Muscle of leg (tissue), 11 donors: ENCODE measurements around the gene RNASE4. TPM values are rescaled to one million over a fixed set of nuclear protein-coding genes. Genes with fewer than 3 reads are reported as not detected.
"Not testable (repeated sequence)": the region's sequence is repeated elsewhere in the genome, so short reads cannot be mapped to it uniquely, and the experiment has no call there.

Source experiments
- DNase-seq: peaks from one replicate; pipeline ENCODE4 v3.0.0; 2013
- H3K27ac ChIP-seq: one replicate; pipeline ENCODE4 v1.5.1; 2013; ENCODE audit warnings: mild to moderate bottlenecking, low read length, control low read depth
- H3K27me3 ChIP-seq: one replicate; pipeline ENCODE4 v1.6.1; 2013; ENCODE audit warnings: low read length; ENCODE audit not compliant: control insufficient read depth, insufficient read depth
- H3K36me3 ChIP-seq: one replicate; pipeline ENCODE4 v1.6.1; 2013; ENCODE audit warnings: low read length; ENCODE audit not compliant: control insufficient read depth, insufficient read depth
- H3K4me1 ChIP-seq: one replicate; pipeline ENCODE4 v1.6.1; 2013; ENCODE audit warnings: low read length; ENCODE audit not compliant: control insufficient read depth, insufficient read depth
- H3K4me3 ChIP-seq: one replicate; pipeline ENCODE4 v1.5.1; 2013; ENCODE audit warnings: low read length, control low read depth
- H3K9me3 ChIP-seq: replicated peaks from 2 replicates; pipeline ENCODE4 v1.6.1; 2013; ENCODE audit warnings: low read depth, low read length; ENCODE audit not compliant: control insufficient read depth
- WGBS: methylation state at CpG from one replicate; pipeline ENCODE4 v1.1.5; 2013; ENCODE audit warnings: missing lambda C conversion rate; ENCODE audit not compliant: insufficient coverage; 5-methylcytosine and 5-hydroxymethylcytosine counted together
- polyA plus RNA-seq, 8 donors: library from polyadenylated mRNA; unstranded; fragments of 120-200 nt; gene quantifications; one replicate each; pipeline versions ENCODE4 v1.2.1 to v1.2.3, GENCODE V29; 2013; ENCODE audit warnings: inconsistent platforms in 1 of 8, low replicate concordance in 1 of 8; ENCODE audit not compliant: insufficient read length in 8 of 8, insufficient read depth in 1 of 8
- total RNA-seq: library from RNA; stranded (reverse); fragments of 120-200 nt; gene quantifications from one replicate; pipeline ENCODE4 v1.2.4, GENCODE V29; 2013

RNASE4 gene
- total and polyA plus RNA-seq, 9 donors = 2.4 to 18.4 (median 5.5) TPM

GRCh38 chr14:20714593-20715250 lies 30.4 kb downstream of the RNASE4 start:
- Histone ChIP-seq H3K9me3 (no peaks in the 10 kb centered on the region), H3K27me3 (peaks cover 2% of the 10 kb centered on the region), H3K27ac (peak overlapping the region; percentile 35), H3K4me3 (no peak overlapping the region), H3K36me3 (no peaks in the 10 kb centered on the region), H3K4me1 (peaks cover 3% of the 10 kb centered on the region)
- DNase-seq = peak; percentile 10
- WGBS = 9% methylated on average over 1 of the region's 4 CpGs

GRCh38 chr14:20719777-20720176 lies 35.4 kb downstream of the RNASE4 start:
- DNase-seq = no peak
- H3K9me3 ChIP-seq = no peaks in the 10 kb centered on the region
- 83% methylated on average over 2 of the region's 4 CpGs for WGBS
- H3K4me3 ChIP-seq = no peak overlapping the region
- peaks cover 15% of the 10 kb centered on the region for H3K27me3 ChIP-seq
- H3K4me1 ChIP-seq = peaks cover 2% of the 10 kb centered on the region
- H3K36me3 ChIP-seq = no peaks in the 10 kb centered on the region
- no peak overlapping the region for H3K27ac ChIP-seq

DNA sequence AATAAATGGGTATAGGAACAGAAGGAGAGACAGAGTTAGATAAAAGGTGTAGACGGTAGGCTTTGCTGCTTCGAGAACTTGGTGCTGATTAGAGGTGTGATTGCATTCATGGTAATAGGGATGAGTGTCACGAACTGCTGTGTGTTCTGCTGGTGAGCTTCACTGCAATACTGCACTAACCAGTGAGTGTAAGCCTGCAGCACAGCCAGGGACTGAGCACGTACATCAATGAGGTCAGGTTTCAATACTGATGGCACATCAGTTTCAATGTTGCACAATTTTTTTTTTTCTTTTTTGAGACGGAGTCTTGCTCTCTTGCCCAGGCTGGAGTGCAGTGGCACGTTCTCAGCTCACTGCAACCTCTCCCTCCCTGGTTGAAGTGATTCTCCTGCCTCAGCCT lies 36.4 kb downstream of the RNASE4 start:
- 72% methylated on average over 6 of the region's 6 CpGs for WGBS
- Histone ChIP-seq H3K27me3 (peaks cover 20% of the 10 kb centered on the region), H3K9me3 (no peaks in the 10 kb centered on the region), H3K27ac (no peak overlapping the region), H3K36me3 (no peaks in the 10 kb centered on the region), H3K4me1 (no peaks in the 10 kb centered on the region), H3K4me3 (no peak overlapping the region)
- DNase-seq = no peak

DNA sequence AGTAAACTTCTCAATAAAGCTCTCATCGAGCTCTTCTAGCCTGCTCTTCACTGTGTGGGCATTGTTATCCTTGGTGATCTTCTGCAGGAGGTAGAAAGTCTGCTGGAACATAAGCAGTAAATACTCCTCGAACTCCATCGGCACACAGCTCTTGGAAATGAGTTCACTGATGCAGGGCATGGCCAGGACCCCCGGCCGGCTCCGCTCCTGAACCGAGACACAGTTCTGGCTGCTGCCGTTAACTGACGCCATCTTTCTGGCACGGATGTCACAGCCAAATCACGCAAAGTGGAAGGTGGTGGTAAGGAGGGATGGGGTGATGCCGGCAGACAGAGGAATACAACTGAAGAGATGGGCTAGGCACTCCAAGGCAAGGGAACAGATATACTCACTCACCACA lies 37.7 kb downstream of the RNASE4 start:
- no peaks in the 10 kb centered on the region for H3K36me3 ChIP-seq
- no peak overlapping the region for H3K4me3 ChIP-seq
- no peak overlapping the region for H3K27ac ChIP-seq
- no peaks in the 10 kb centered on the region for H3K9me3 ChIP-seq
- DNase-seq = no peak
- 95% methylated on average over 5 of the region's 12 CpGs for WGBS
- no peaks in the 10 kb centered on the region for H3K4me1 ChIP-seq
- H3K27me3 ChIP-seq = peaks cover 21% of the 10 kb centered on the region

GRCh38 chr14:20723488-20723887 lies 39.1 kb downstream of the RNASE4 start:
- Histone ChIP-seq H3K4me1 (no peaks in the 10 kb centered on the region), H3K27me3 (peaks cover 24% of the 10 kb centered on the region), H3K9me3 (no peaks in the 10 kb centered on the region), H3K27ac (no peak overlapping the region), H3K36me3 (no peaks in the 10 kb centered on the region), H3K4me3 (no peak overlapping the region)
- no peak for DNase-seq
- WGBS = 29% methylated on average over 18 of the region's 28 CpGs

DNA sequence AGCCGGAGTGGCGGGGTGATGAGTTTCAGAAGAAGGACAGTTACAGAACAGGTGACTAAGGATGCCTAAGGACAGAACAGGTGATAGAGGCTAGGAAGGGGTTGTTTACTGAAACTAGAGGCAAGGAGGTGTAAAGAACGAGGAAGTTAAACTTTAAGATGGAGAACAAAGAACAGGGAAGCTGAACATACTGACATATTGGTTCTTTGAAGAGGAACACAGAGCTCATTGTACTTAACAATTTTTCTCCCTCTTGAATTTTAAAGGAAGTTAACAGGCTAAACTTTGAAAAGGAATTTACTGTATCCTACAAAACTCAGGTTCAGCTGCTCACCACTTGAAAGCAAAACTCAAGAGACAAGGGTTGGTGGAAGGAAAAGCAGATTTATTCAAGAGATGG lies 41.8 kb downstream of the RNASE4 start:
- H3K4me1 ChIP-seq, DNase-seq, H3K4me3 ChIP-seq, H3K9me3 ChIP-seq, H3K36me3 ChIP-seq, H3K27ac ChIP-seq: not testable (repeated sequence)
- H3K27me3 ChIP-seq = peaks cover 22% of the 10 kb centered on the region
- WGBS = 91% methylated on average over 2 of the region's 3 CpGs

DNA sequence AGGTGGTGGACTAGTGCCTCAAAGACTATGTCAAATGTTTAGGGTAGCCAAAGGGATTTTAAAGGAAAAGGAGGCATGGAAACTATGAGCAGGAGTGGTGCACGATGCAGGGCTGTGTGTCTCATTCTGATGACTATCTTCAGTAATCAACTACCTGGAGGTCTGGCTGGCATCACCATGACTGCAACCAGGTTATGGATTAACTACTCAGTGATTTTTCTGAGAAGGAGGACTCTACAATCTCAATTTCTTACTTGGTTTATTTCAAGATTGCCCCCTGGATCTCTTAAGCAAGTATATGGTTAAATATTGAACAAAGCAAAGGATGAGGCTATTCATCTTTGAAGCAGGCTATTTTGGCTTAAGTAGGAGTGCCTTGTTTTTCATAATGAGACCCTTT lies 42.2 kb downstream of the RNASE4 start:
- no peaks in the 10 kb centered on the region for H3K36me3 ChIP-seq
- no peaks in the 10 kb centered on the region for H3K4me1 ChIP-seq
- H3K27ac ChIP-seq = no peak overlapping the region
- H3K27me3 ChIP-seq = peaks cover 22% of the 10 kb centered on the region
- no peak overlapping the region for H3K4me3 ChIP-seq
- no peak for DNase-seq
- WGBS = 80% methylated on average over 1 of the region's 1 CpG
- no peaks in the 10 kb centered on the region for H3K9me3 ChIP-seq

GRCh38 chr14:20730891-20731290 lies 46.5 kb downstream of the RNASE4 start:
- no peaks in the 10 kb centered on the region for H3K4me1 ChIP-seq
- DNase-seq = peak; percentile 8
- H3K27ac ChIP-seq = no peak overlapping the region
- no peak overlapping the region for H3K4me3 ChIP-seq
- 100% methylated on average over 1 of the region's 6 CpGs for WGBS
- H3K9me3 ChIP-seq = no peaks in the 10 kb centered on the region
- H3K36me3 ChIP-seq = no peaks in the 10 kb centered on the region
- peaks cover 4% of the 10 kb centered on the region for H3K27me3 ChIP-seq

- H3K4me3 ChIP-seq = no peak overlapping the region
- no peaks in the 10 kb centered on the region for H3K9me3 ChIP-seq
- DNase-seq = no peak
- 100% methylated on average over 1 of the region's 5 CpGs for WGBS
- H3K27ac ChIP-seq = no peak overlapping the region
- H3K4me1 ChIP-seq = no peaks in the 10 kb centered on the region
- H3K27me3 ChIP-seq = no peaks in the 10 kb centered on the region
- H3K36me3 ChIP-seq = no peaks in the 10 kb centered on the region
These were observed 48.1 kb downstream of the RNASE4 start for GRCh38 chr14:20732477-20732876.

GRCh38 chr14:20732979-20733635 lies 48.7 kb downstream of the RNASE4 start:
- Histone ChIP-seq H3K36me3 (no peaks in the 10 kb centered on the region), H3K4me1 (no peaks in the 10 kb centered on the region), H3K9me3 (no peaks in the 10 kb centered on the region), H3K27ac (no peak overlapping the region), H3K27me3 (no peaks in the 10 kb centered on the region), H3K4me3 (no peak overlapping the region)
- 56% methylated on average over 4 of the region's 6 CpGs for WGBS
- DNase-seq = peak; percentile 16
